Heart left ventricle (tissue), 13 donors: ENCODE data around the gene LRRC10B.

Experiments used
- CTCF ChIP-seq, 12 donors: fragments of 200-600 bp; sonication (generic) in 4 of 12; IDR thresholded peaks; one replicate each; pipeline versions ENCODE4 v1.5.0 to v1.8.0; 2018 to 2022; ENCODE audit warnings: antibody characterized with exemption in 12 of 12, mild to moderate bottlenecking in 5 of 12
- POLR2A ChIP-seq, 2 donors: fragments of 450-650 bp; IDR thresholded peaks; one replicate each; pipeline ENCODE4 v1.6.1; 2017; ENCODE audit warnings: antibody characterized with exemption in 2 of 2, mild to moderate bottlenecking in 2 of 2, moderate library complexity in 2 of 2
- donor health status: ischemic (EF 13 %, LVEDD 7.1; RV severe dilation, severe dysfunction).
- donor health status: DM: no; HTN: yes; CAD: no.
- donor health status: DM: no; HTN: no; CAD: no.
- donor health status: ischemic (EF 25% LVEDD 6.9; RV normal size, moderate dysfunction).
- donor health status: ischemic (EF 25% LVEDD 5.7; RV mildly dilated, moderate dysfunction).
- donor health status: ischemic (EF 35%, LVEDD 5.7; RV mildly dilated, moderate dysfunction).
- donor health status: nonischemic (EF 11% LVEDD 7.7; RV severe dilation, severe dysfunction).
- donor health status: DM: yes; HTN: yes; CAD: no.
- donor health status: PGD.
- donor health status: ischemic (EF 29% LVEDD 5.4; RV normal size, mild dysfunction).
- donor health status: nonischemic (EF 23%, LVEDD 6.1; RV moderate dilation, normal function).

GRCh38 chr11:61499816-61500491 is 8.6 kb upstream of the LRRC10B start:
- TF ChIP-seq POLR2A (IDR thresholded peaks at IDR 0.05) (no peak), CTCF (IDR thresholded peaks at IDR 0.05) (no peak)
